Lower lobe of right lung (tissue), 2 donors: ENCODE results near the gene PMFBP1. TPM values are rescaled to one million over a fixed set of nuclear protein-coding genes. Genes with fewer than 3 reads are reported as not detected.

Experiments used
- ATAC-seq, 2 donors: fragments of 200-7000 bp; cut with Tn5 transposase; one replicate each; pipeline ENCODE4 v1.9.1; 2020 to 2022; ENCODE audit warnings: mild to moderate bottlenecking in 2 of 2, moderate library complexity in 2 of 2
- DNase-seq: peaks from one replicate; pipeline ENCODE4 v3.0.0-alpha.2; 2020
- H3K27ac ChIP-seq: fragments of 200-600 bp; one replicate; pipeline ENCODE4 v1.8.0; 2022
- H3K27me3 ChIP-seq: fragments of 200-600 bp; one replicate; pipeline ENCODE4 v1.8.0; 2022; ENCODE audit warnings: low read depth
- H3K36me3 ChIP-seq: fragments of 200-600 bp; one replicate; pipeline ENCODE4 v1.8.0; 2022; ENCODE audit warnings: mild to moderate bottlenecking
- H3K4me1 ChIP-seq: fragments of 200-600 bp; one replicate; pipeline ENCODE4 v1.8.0; 2022
- H3K4me3 ChIP-seq: fragments of 200-600 bp; one replicate; pipeline ENCODE4 v1.8.0; 2022; ENCODE audit warnings: mild to moderate bottlenecking
- H3K9me3 ChIP-seq: fragments of 200-600 bp; one replicate; pipeline ENCODE4 v1.8.0; 2022
- CTCF ChIP-seq: fragments of 200-600 bp; IDR thresholded peaks from one replicate; pipeline ENCODE4 v1.8.0; 2022; ENCODE audit warnings: antibody characterized with exemption, mild to moderate bottlenecking
- intact Hi-C: fragments of 100-400 bp; cut with DNase I; formaldehyde crosslinking; loops from one replicate; pipeline ENCODE4 v1.11.0; 2022
- total RNA-seq: library from RNA; stranded (reverse); fragmentation: NEBNext Ultra II Directional; extraction: Animal tissue kit (Norgen Biotek cat#: 25700); gene quantifications from one replicate; pipeline ENCODE4 v1.2.1, GENCODE V29; 2021
- donor health status: DM: no; HTN: yes; CAD: no; lungs with severe emphysema.

PMFBP1 gene
- total RNA-seq, 1 donor from 2014 or later = 0.62 TPM

- no peak for TF ChIP-seq CTCF
- no peaks in the 10 kb centered on the region for H3K9me3 ChIP-seq
- no peak overlapping the region for H3K27ac ChIP-seq
- no peaks in the 10 kb centered on the region for H3K27me3 ChIP-seq
- no peaks in the 10 kb centered on the region for H3K4me1 ChIP-seq
- no peaks in the 10 kb centered on the region for H3K36me3 ChIP-seq
- DNase-seq (no peak), ATAC-seq (no peak)
- intact Hi-C loops = no loop called here
- H3K4me3 ChIP-seq = no peak overlapping the region
Measured at GRCh38 chr16:72166151-72166550, 5.8 kb downstream of the PMFBP1 start.

- intact Hi-C loops = no loop called here
Measured at GRCh38 chr16:72164691-72165090, 7.3 kb downstream of the PMFBP1 start.

GRCh38 chr16:72162105-72162692 is 9.8 kb downstream of the PMFBP1 start:
- DNase-seq (no peak), ATAC-seq (no peak)
- no peak overlapping the region for H3K4me3 ChIP-seq
- TF ChIP-seq CTCF = no peak
- intact Hi-C loops = no loop called here
- no peaks in the 10 kb centered on the region for H3K9me3 ChIP-seq
- no peaks in the 10 kb centered on the region for H3K27me3 ChIP-seq
- no peak overlapping the region for H3K27ac ChIP-seq
- H3K4me1 ChIP-seq = no peaks in the 10 kb centered on the region
- H3K36me3 ChIP-seq = no peaks in the 10 kb centered on the region

More at GRCh38 chr16:72164691-72165090, 7.3 kb downstream of the PMFBP1 start:
- no peak overlapping the region for H3K27ac ChIP-seq
- H3K4me3 ChIP-seq = no peak overlapping the region
- no peaks in the 10 kb centered on the region for H3K4me1 ChIP-seq
- DNase-seq (no peak), ATAC-seq (no peak)
- no peaks in the 10 kb centered on the region for H3K27me3 ChIP-seq
- no peaks in the 10 kb centered on the region for H3K36me3 ChIP-seq
- H3K9me3 ChIP-seq = no peaks in the 10 kb centered on the region
- no peak for TF ChIP-seq CTCF

GRCh38 chr16:72159801-72160200 is 12.2 kb downstream of the PMFBP1 start:
- no peaks in the 10 kb centered on the region for H3K27me3 ChIP-seq
- no peak for DNase-seq

GRCh38 chr16:72159386-72159785 is 12.6 kb downstream of the PMFBP1 start:
- ATAC-seq = no peak
- Histone ChIP-seq H3K9me3 (no peaks in the 10 kb centered on the region), H3K4me1 (no peaks in the 10 kb centered on the region), H3K4me3 (no peak overlapping the region), H3K27me3 (no peaks in the 10 kb centered on the region), H3K36me3 (no peaks in the 10 kb centered on the region), H3K27ac (no peak overlapping the region)
- intact Hi-C loops = no loop called here
- no peak for TF ChIP-seq CTCF
- DNase-seq = no peak

More at GRCh38 chr16:72159801-72160200, 12.2 kb downstream of the PMFBP1 start:
- Histone ChIP-seq H3K36me3 (no peaks in the 10 kb centered on the region), H3K4me1 (no peaks in the 10 kb centered on the region), H3K4me3 (no peak overlapping the region), H3K9me3 (no peaks in the 10 kb centered on the region), H3K27ac (no peak overlapping the region)
- TF ChIP-seq CTCF = no peak
- intact Hi-C loops = no loop called here
- ATAC-seq = no peak
